HG02885 (cell line): ENCODE measurements around the gene UNC93B1.

Experiments
- ATAC-seq: cut with Tn5 transposase; IDR thresholded peaks from one replicate; pipeline ENCODE4 v1.9.1; 2021; ENCODE audit warnings: mild to moderate bottlenecking; ENCODE audit not compliant: unreplicated experiment, poor library complexity

Gene UNC93B1

DNA sequence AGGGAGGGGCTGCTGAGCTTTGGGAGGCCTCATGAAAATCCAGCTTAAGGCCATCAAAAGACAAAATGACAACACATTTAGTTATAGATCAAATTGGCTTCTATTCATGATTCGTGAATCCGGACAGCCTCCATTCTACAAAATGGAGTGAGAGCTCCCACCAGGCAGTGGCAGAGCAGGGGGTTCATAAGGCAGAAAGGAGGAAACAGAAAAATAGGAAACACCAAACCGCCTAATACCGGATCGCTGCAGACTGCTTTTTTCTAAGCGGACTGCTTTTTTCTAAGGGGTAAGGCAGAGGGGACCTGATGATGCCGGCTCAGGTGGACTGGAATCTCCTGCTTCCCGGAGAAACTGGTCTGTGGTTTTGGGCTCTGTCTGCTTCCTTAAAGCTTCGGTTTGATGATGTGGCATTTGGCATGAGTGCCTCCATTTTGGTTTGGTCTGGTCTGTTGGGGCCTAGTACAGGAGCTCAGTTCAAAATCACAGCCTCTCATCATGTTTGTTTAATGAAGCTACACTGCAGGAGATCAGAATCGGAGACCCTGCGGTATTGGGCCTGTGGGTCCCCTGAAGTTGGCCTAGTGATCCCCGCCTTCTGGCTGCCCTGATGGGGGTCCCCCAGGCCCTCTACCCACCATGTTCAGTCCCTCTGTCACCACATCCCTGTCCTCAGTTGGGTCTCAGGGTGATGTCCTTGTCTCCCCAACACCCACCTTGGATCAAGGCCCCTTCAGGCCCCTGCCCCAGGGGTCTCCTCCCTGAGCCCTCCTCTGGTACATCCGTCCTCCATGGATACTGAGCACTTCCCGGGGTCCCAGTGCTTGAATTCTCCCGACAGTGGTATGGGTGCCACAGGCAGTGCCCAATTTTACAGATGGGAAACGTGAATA, 7.4 kb upstream of the UNC93B1 start:
- no peak for ATAC-seq

DNA sequence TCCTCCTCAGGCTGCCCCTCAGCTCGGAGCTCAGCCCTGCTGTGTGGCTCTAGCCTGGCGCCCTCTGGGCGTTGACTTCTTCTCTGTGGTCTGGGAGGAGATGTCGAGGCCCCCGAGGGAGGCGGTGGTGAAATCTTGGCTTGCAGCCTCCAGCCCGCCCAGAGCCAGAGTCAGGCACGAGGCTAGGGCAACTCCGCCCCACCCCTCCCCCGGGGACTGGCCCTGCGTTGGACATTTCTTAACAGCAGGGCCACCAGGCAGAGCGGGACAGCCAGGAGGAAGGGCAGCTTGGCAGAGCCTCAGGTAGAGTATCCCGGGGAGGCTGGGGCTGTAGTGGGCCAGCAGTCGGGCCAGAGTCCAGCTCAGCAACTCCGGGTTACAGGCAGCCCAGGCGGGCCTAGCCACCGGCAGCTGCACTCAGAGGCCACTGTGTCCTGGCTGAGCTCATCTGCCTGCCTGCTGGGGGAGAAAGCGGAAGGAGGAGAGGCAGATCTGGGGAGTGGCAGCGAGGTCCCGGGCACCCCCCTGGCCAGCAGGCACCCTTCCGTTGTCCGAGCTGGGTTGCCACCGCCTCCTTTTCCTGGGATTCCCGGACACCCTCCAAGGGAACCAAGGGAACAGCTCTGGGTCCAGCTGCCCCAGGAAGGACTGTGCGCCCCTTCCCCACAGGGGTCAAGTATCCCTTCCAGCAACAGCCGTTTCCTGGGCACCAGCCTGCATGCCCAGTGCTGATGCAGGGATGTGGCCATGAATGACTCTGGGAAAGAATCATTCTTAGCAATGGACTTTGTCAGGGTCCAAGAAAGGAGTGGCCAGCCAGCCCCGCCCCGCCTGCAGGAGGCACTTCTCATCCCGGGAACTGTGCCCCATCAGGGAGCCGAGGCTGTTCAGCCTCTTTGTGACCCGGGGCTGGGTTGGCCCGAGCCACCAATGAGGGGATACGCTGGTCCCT, 6.5 kb upstream of the UNC93B1 start, which contains the start of gene ALDH3B1:
Gene ALDH3B1 (plus strand): TSS at position 238 of the 952 bp plus-strand sequence. CDS start 4,971 bp downstream, outside the sequence.
- ATAC-seq: no peak

DNA sequence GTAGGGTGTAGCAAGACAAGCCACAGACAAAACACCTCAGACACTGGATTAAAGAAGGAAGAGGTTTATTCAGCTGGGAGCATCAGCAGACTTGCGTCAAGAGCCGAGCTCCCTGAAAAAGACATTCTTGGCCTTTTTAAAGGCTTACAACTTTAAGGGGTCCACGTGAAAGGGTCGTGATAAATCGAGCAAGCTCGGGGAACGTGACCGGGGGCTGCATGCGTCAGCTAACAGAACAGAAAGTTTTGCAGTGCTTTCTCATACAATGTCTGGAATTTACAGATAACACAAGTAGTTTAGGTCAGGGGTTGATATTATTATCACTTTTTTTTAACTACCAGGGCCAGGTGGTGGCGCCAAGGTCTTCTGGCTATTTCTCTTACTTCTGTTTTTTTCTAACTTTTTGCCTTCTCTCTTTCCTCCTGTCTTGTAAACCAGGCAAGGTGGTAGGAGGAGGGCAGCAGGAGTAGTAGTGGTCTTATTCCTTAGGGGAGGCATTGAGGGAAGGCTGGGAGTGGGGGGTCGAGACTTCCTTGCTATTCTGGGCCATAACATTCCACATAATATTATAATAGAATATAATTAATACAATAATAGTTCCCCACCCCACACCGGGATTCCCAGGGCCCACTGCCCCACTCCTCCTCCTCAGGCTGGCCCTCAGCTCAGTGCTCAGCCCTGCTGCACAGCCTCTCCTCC, 5.6 kb upstream of the UNC93B1 start:
- ATAC-seq: no peak

DNA sequence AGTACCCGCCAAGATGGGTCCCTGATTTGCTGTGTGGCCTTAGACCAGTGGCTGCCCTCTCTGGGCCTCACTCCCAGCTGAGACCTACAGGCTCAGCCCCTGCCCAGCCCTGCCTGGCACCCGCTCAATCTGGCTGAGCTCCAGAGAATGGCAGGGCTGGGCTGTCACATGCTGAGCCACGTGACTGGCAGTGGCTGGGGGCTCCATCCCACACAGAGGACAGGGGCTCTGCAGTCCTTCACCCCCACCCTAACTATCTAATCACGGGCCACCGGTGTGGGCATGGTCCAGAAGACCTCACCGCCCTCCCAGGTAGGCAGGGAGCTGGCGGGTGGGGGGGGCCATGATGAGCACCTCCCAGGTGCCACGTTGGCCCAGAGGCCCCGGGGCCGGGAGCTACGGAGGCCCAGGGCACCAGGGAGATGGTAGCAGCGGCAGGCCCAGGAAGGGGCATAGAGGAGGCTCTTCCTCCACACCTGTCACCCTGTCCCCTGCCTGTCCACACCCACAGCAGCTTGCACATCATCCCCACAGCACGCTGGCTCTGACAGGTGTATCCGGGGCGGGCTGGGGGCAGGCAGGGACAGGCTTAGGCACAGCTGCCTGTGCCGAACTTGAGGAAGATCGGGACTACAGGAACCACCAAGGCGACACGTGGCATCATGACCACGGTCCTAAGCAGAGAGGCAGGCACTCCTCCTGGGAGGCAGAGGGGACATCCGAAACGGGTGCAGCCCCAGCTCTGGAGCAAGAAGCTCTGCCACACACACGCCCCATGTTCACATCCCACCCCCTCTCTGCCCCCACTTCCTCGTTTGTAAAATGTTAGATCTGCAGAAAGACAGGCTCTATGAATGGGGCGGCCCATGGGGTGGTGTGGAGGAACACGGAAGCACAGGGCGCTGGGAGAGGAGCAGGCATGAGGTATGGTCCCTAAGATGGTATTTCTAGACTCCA, 4.8 kb upstream of the UNC93B1 start:
- no peak for ATAC-seq

DNA sequence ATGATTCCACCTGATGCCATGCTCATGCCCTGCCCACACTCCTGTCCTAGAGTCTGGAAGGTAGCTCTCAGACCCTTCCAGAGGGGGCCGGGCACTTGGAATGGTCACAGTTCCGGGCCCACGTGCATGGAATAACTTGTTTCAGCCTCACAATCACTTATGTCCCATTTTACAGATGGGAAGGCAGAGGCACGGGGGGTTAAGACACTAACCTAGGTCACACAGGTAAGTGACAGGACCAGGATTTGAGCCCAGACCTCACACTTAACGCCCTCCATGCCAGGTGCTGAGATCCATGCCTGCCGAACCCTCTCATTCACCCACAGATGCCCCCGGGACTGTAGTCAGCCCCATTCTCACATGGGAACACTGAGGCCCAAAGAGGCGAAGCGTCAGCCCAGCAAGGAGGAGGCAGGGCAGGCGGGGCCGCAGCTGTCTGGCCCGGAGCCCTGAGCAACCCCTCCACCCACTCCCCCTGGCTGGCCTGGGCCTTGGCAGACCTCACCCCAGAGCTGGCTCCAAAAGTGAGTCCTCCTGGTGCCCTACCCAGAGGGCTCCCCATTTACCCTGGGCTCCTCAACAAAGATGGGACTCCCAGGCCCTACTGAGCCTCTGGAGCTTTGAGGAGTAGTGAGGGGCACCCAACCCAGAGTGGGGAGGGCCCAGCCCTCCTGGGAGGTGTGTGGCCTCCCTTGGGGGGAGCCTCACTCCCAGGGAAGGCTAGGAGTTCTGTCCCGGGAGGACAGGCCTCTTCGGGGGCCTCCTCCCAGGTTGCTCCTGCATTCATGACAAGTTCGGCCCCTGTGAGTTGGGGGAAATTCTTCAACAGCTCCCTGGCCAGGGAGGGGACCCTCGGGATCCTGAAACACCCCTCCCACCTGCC, 3.8 kb upstream of the UNC93B1 start:
- no peak for ATAC-seq

DNA sequence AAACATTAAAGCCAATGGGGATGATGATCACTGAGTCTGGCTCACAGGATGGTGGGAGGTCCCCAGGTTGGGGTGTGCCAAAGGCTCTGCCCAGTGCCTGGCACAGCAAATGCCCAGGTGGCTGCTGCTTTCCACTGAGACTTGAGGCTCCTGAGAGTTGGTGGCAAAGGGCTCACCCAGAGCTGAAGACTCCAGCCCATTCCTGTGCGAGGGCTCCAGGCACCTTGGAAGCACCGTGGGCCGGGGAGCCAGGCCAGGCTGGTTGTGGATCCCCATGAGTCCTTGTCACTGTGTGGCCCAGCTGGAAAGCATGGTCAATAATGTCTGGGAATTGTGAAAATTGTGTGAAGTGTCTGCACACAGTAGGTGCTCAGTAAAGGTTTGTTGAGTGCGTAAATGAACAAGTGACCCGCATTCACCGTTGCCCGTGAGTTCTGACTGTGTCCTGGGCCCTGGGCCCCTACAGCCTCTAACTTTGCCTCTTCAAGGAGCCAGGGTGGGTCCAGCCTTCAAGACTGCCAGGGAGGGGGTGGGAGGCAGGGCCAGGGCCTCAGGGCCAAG, 2.8 kb upstream of the UNC93B1 start:
- ATAC-seq: no peak

DNA sequence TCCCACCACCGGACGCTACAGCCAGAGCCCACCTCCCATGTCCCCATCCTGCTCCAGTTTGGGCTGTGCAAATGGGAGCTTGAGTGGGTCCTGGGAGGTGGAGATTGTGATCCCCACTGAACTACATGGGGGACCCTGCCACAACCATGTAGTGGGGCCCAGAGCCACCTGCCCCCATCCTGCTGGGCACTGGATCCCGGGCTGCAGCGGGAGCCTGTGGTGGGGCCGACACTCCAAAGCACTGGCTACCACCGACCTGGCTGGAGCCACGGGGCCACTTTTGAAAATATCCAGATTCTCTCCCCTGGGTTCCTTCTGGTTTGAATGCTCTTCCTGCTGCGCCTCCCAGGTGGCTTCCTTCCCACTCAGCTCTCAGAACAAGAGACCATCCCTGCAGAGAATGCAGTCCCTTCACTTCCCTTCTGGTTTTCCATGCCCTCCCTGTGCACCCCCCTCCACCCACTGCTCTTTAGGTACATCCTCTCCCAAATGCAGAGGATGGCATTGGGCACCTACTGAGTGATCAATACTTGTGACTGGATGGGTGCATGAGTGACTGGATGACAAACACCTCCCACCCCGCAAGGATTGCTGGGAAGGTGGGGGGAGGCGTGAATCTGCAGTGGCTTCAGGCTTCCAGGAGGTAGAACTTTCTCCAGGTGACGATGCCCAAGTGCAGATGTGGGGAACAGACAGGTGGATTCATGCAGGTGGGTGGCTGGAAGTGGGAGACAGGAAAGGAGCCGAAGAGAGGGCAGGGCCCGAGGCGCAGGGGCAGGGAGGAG, 846 bp upstream of the UNC93B1 start:
- ATAC-seq: no peak

DNA sequence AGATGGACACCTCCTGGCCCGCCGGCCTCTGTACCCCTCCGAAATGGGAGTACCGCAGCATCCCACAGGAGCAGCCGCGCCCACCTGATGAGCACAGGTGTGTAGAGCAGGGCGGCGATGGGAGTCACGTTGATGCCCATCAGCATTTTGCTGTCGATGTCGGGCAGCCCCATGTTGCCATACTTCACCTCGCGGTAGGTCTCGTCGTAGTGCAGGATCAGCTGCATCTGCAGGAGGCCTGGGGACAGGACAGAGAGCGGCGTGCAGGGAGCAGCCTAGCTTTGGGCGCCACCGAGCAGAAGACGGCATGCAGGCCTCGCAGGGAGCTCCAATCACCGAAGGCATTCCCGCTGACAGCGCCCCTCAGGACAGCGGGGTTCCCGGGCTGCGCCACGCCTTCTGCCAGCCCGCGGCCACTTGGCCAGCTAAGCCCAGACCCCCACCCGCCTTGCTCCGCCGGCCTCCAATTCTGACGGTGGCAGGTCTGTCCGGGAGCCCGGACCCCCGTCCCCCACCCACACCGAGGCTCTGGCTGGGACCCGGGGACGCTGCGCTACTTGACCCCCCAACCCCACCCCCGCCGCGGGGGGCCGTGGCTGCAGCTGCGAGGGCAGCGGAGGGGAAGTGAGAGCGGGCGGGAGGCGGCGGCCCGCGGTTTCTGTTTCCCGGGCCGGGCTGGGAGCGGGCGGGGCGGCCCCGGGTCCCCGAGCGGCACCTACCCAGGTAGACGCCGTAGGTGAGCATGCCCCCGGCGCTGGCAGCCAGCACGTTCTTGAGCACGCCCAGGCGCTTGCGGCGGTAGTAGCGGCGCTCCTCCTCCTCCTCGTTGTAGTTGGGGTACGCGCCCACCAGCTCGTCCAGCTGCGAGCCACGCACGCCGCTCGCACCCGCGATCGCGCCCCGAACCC, 705 bp downstream of the UNC93B1 start:
- peak; percentile 44 for ATAC-seq

DNA sequence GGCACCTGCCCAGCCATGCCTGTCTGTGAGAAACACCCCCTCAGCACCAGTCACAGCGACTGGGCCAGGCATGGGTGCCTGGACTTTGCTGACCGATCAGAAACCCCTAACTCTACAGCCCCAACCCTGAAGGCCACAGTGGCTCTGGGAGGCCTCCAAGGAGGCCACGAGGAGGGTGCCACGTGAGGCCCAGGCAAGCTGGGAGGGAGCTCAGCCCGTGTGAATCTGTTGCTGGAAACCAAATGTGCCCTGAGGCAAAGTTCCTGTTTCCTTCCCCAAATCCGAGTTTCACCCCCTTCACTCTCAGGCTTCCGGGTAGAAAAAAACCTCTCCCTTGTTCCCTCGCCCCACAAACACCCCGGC, 1.3 kb downstream of the UNC93B1 start:
- ATAC-seq: peak; percentile 12

DNA sequence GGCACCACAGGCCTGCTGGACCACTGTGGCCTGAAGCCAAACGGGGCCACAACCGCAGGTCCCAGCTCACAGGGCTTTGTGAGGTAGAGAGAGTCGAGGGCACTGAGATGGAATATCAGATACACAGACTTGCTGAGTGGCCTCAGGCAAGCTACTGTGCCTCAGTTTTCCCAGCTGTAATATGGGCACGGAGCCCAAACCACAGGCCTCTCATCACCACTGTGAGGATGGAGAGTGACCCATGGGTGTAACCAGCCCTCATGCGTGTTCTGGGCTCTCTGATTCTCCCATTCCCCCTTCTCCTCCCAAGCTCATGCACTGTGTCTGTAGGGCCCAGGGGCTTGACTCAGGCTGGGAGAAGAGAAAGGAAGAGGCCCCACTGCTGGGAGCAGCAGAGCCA, 4.2 kb downstream of the UNC93B1 start:
- no peak for ATAC-seq

DNA sequence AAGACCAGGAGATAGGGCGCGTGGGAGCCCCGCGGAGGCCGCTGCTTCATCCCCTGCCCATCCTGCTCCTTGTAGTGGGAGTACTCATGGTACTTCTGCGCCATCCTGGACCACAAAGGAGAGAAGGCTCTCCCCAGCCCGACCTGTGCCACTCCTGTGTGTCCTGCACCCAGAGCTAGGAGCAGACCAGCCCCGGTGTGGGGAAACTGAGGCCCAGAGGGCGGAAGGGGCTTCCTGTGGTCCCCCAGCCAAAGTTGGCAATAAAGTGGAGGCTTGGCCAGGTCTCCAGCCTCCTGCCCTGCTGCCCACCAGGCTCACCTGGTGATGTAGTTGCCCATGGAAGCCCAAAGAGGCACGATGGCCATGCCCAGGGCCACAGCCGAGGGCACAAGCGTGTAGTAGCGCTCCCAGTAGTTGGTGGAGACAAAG, 4.7 kb downstream of the UNC93B1 start:
- no peak for ATAC-seq

DNA sequence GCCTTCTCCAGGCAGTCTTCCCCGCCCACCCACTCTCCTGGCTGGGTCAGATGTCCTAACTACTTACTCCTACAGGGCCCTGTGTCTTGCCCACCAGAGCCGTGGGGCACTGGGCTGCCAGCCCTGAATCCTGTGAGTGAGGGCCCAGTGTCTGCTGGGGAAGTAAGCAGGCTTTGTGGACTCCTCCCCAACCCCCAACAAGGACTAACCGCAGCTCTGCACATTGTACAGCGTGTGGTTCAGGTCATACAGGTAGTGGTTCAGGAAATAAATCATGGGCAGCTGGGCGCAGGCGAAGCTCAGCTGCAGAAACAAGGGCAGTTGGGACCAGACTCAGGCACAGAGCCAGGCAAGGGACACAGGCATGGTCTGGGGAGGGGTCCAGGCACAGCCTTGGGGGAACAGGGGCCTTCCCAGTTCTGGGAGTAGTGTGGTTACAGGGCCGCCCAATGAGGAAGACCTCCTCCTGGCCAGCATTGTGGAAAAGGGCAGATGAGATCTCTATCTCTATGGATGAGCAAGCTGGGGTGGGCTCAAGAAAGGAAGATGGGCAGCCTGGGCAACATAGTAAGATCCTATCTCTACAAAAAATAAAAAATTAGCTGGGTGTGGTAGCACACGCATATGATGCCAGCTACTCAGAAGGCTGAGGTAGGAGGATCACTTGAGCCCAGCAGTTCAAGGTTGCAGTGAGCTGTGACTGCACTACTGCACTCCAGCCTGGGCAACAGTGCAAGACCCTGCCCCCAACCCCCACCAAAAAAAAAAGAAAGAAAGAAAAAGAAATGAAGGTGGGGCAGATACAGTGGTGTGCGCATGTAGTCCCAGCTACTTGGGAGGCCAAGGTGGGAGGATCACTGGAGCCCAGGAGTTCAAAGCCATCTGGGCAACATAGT, 5.5 kb downstream of the UNC93B1 start:
- ATAC-seq: no peak

DNA sequence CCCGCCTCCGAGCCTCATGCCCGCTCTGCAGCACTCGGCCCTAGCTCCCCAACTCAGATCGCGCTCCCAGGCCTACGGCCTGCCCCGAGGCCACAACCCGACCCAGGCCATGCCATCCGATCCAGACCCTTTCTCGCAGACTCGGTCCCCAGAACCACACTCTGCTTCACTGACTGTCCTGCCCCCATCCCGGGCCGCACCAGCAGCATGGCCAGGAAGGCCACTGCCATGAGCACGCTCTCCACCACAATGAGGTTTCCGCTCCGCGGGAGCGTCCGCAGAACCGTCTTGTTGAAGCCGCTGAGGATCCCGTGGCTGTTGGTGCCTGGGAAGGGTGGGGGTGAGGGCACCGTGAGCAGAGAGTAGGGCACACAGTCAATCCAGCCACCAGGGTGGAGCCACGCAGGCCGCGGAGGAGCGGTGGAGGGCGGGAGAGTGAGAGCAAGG, 6.4 kb downstream of the UNC93B1 start:
- ATAC-seq: no peak

DNA sequence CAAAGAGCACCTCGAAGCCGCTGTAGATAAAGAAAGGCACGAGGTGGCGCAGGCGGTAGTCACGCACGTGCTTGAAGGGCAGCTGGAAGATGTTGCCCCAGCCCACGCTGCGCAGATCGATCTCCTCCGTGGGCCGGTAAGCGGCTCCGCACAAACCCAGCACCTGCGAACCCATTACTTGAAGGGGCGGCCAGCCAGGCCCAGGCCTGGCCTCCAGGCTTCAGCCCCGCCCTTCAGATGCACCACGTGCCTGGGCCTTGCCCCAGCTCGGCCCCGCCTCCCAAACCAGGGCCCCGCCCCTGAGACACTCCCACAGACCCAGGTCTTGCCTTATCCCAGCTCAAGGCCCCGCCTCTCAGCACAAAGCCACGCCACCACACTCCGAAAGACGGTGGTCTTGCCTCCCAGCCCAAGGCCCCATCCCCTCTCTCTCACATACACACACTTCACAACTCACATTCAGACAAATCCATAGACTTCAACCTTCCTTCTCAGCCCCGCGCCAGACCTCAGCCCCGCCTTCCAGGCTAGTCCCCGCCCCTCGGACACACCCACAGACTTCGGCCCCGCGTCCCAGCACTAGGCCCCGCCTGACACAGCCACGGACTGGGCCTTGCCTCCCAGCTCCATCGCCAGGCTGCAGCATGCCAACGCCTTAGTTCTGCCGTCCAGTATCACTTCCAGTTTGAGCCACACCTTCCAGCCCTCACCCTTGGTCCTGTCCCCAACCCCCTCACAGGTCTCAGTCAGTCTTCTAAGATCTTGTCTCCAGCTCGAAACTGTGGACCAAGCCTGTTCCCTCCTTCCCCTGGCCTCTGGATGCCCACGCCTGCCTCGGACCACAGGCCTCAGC, 7.0 kb downstream of the UNC93B1 start:
- no peak for ATAC-seq
